GM12875 (cell line): ENCODE results near the gene EFEMP1.
"Not testable (repeated sequence)": the region's sequence is repeated elsewhere in the genome, so short reads cannot be mapped to it uniquely, and the experiment has no call there.

Source experiments
- H3K4me3 ChIP-seq: one replicate; pipeline ENCODE4 v1.5.1; 2011; ENCODE audit warnings: low read depth, low read length, control low read depth
- TF ChIP-seq, protein P1 (sequence below): IDR thresholded peaks from 2 replicates; pipeline ENCODE4 v1.5.1; 2011; ENCODE audit warnings: low read depth, mild to moderate bottlenecking, control low read depth, inconsistent platforms, low read length, moderate library complexity, borderline replicate concordance; ENCODE audit not compliant: insufficient read depth

EFEMP1 gene

DNA sequence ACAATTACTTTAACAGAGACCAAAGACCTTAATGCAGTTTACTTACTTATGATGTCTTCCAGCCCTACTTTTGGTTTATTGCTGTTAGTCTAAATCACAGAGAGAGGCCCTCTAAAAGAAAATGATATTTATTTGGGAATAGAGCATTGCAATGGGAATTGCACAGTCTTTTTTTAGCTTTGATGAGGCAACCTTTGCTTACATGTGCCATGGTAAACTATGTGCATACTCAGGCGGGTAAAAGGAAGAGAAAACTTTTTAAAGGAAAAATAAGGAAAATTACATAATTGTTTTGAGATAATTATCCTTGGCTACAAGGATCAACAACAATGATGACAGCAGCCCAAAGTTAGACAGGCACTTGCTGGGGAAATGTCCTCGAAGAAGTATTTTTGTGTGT, 78.6 kb downstream of the EFEMP1 start:
- TF ChIP-seq, protein P1, sequence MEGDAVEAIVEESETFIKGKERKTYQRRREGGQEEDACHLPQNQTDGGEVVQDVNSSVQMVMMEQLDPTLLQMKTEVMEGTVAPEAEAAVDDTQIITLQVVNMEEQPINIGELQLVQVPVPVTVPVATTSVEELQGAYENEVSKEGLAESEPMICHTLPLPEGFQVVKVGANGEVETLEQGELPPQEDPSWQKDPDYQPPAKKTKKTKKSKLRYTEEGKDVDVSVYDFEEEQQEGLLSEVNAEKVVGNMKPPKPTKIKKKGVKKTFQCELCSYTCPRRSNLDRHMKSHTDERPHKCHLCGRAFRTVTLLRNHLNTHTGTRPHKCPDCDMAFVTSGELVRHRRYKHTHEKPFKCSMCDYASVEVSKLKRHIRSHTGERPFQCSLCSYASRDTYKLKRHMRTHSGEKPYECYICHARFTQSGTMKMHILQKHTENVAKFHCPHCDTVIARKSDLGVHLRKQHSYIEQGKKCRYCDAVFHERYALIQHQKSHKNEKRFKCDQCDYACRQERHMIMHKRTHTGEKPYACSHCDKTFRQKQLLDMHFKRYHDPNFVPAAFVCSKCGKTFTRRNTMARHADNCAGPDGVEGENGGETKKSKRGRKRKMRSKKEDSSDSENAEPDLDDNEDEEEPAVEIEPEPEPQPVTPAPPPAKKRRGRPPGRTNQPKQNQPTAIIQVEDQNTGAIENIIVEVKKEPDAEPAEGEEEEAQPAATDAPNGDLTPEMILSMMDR, result no peak
- H3K4me3 ChIP-seq, result no peak overlapping the region

DNA sequence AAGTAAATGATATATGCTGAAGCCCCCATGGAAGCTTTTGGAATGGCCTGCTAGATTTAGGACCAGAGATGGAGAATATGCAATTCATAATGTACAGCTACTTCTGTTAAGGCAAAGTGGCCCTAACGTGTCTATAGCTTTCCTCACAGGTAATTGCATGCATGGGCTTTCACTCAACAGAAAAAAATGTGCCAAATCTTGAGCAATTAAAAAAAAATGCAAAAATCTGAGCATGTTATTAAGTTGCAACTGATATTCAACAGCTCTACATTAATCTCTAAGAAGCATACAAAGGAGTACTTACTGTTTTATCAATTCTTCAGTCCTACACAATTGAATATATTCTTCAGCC, 79.6 kb downstream of the EFEMP1 start:
- TF ChIP-seq, protein P1, result no peak
- H3K4me3 ChIP-seq, result no peak overlapping the region

DNA sequence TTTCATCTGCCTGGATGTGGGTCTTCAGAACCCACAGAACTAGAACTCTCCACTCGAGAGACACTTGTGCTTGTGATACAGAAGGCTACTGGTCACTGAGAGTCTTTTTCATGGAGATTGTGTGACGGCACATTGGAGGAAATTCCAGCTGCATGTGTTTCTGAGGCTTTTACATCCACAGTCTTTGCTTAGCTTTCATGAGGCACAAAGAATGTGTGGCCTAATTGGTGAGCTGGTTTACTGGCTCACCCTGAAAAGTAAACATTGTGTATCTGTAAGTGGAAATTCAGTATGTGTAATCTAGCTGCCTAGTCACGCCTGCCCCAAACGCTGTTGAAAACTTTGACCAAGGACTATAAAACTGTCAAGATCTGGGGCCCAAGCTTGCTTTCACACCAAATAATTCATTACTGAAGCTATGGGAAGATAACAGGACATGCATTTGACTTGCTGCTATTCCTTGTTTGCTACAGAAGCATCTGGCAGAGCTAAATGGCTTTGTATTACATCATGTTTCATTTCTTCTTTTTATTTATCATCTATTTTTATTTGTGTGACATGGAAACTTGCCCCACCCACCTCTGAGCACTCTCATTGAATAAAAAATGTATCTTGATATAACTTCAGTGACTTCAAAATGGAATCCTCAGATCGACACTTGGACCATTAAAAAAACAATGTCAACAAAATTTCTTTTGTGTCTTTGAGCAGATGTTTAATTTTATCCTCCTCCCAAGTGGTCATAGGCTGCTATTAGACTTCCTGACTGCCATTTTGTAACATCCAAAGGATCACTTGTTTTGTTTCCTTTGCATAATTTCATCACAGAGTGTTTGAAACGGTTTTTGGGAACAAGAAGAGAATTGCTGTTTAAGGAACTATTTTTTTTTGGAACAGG, 80.2 kb downstream of the EFEMP1 start:
- TF ChIP-seq, protein P1, result no peak
- H3K4me3 ChIP-seq, result no peak overlapping the region

DNA sequence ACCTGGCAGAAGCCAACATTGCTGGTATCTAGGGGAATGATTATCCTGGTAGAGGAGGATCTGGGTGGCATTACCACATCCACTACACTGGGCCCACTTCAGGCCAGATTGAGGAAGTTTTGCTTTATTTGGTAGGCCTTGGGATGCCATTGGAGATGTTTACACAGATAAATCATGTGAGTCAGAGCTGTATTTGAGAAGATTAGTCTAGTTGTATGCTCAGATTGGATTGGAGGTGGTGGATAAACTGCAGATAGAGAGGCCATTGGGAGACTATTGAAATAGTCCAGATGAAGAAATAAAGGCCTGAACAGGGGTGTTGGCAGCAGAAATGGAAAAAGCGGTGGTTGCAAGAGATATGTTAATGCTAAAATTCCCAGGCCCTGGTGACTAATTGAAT, 81.5 kb downstream of the EFEMP1 start:
- TF ChIP-seq, protein P1, result no peak
- no peak overlapping the region for H3K4me3 ChIP-seq

DNA sequence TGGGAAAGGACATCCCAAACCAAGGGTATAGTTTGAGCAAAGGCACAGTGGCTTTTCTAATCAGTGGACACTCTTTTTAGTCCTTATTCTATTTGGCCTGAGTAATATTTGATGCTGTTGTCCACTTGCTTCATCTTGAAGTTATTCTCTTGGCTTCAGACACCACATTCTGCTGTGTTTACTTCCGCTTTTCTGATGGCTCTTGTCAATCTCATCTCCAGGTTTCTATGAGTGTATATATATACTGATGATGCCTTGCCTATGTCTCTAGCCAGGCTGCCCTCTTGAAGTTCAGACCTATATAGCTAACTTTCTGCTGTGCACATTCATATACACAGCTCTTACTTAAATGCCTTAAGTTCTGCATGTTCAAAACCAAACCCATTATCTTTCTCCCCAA, 83.1 kb downstream of the EFEMP1 start:
- no peak overlapping the region for H3K4me3 ChIP-seq
- TF ChIP-seq, protein P1, result no peak

DNA sequence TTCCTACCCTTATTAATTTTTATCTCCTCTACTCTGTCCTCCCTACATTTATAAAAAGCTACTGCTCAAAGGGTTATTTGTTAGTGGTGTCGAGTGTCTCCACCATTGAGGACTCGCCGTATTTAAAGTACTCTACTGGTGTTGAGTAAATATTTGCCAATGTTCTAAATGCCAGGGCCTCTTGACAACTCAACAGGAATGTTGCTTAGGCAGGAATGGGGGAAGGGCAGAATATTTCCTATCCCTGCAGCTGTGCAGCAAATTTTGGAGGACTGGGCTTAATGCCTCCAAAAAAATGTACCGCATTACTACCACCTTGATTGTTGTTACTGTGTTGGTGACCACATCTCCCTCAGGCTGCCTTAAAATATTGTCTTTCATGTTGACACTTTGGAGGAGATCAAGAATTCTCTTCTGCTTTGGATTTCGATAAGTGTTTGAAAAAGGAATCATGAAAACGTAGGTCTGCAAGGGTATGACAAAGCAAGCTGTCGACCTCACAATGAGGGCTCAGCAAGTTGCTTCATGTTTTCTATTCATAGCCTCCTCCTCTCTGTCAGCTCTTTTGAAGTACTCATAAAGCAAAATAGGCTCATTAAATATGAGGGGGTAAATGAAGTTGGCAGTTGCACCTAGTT, 84.3 kb downstream of the EFEMP1 start:
- TF ChIP-seq, protein P1, result no peak
- no peak overlapping the region for H3K4me3 ChIP-seq

DNA sequence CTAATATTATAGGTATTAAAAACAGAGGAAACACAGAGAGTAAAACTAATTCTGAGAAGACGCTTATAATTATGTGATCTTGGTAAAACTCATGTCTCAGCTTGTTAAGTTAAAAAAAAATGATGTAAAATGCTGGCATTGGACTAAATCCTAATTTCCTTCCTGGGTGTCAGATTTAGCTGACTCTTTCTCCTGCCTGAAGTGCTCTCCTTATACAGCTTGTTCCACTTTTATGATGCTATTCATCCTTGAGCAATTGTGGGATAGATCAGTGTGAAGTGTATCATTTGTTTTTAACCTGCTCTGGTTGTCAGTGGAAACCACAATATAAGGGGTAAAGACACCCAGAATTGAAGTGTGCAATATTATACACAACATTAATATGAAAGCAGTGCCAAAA, 84.9 kb downstream of the EFEMP1 start:
- H3K4me3 ChIP-seq, result no peak overlapping the region
- TF ChIP-seq, protein P1, result no peak

DNA sequence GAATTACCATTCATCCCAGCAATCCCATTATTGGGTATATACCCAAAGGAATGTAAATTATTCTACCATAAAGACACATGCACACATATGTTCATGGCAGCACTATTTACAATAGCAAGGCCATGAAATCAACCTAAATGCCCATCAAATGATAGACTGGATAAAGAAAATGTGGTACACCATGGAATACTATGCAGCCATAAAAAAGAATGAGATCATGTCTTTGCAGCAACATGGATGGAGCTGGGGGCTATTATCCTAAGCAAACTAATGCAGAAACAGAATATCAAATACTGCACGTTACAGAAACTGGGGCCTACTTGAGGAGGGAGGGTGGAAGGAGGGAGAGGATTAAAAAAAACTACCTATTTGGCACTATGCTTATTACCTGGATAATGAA, 85.5 kb downstream of the EFEMP1 start:
- not testable (repeated sequence) for H3K4me3 ChIP-seq
